NCI-H446 treated with DMSO at 0.1 percent for 48 hours (cell line): Measurements from ENCODE around the gene ZNF521.

Experiments
- DNase-seq: peaks from one replicate; lab custom pipeline; 2025; lab: John Stamatoyannopoulos, UW

The ZNF521 gene

GRCh38 chr18:25225151-25225550 lies 126.8 kb downstream of the ZNF521 start:
- no peak for DNase-seq

- peak; percentile 73 for DNase-seq
These were observed 127.8 kb downstream of the ZNF521 start for GRCh38 chr18:25223899-25224886.

DNA sequence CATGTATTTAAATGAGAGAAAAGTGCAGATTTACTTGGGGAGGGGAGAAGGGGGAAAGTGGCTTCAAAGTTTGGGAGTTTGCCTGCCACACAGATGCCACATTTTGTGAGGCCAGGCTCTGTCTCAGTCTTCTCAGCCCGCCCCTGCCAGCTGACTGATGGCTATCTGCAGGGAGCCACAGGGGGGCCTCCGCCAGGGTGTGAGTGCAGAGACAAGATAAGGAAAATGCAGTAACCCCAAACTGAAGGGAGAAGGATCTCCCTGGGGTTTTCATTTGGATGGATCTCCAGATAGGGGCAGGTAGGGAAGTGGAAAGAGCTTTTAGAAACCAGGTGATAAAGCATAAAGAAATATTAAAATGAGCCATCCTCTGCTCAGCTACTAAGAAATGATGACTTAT lies 128.8 kb downstream of the ZNF521 start:
- no peak for DNase-seq

- DNase-seq, result no peak
These were observed 129.3 kb downstream of the ZNF521 start for GRCh38 chr18:25222648-25223047.

- DNase-seq, result no peak
These were observed 141.3 kb downstream of the ZNF521 start for GRCh38 chr18:25210622-25211021.

- no peak for DNase-seq
These were observed 159.9 kb downstream of the ZNF521 start for GRCh38 chr18:25192065-25192464.

- DNase-seq, result no peak
These were observed 161.5 kb downstream of the ZNF521 start for GRCh38 chr18:25190472-25190871.

GRCh38 chr18:25189391-25190185 lies 162.4 kb downstream of the ZNF521 start:
- DNase-seq, result no peak

- no peak for DNase-seq
These were observed 164.3 kb downstream of the ZNF521 start for GRCh38 chr18:25187521-25188192.

DNA sequence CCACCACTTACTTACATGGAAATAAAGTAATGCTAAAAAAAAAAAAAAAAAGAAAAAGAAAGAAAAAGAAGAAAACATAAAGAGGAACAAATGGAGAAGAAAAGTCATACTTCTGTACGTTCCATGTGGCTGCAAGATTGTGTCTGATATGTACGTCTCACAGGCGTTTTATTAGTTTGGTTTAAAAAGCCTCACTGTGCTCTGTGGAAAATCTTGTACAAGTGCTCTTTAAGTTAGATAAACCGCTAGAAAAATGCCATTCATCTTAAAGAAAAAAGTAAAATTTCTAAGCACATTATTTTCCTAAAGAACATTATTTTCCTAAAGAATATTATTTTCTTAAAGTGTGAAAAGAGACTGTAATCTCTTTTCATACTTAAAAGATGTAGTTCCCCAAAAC lies 165.1 kb downstream of the ZNF521 start:
- no peak for DNase-seq

DNA sequence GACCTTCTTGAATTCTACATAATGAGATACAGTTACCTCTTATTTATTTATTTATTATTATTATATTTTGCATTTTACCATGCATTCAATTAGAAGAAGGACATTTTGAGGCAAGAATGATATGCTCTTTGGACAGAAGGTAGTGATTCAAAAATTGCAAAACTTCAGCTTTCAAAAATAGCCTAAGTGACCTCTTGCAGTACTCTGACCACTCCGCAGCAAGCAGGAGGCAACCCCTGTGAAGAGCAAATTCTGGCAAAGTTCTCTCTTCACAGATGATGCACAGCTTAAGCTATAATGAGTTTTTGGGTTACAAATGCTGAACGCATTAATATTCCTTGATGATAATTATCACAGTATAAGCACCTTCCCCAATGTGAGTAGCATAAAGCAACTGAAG lies 170.0 kb downstream of the ZNF521 start:
- no peak for DNase-seq

DNA sequence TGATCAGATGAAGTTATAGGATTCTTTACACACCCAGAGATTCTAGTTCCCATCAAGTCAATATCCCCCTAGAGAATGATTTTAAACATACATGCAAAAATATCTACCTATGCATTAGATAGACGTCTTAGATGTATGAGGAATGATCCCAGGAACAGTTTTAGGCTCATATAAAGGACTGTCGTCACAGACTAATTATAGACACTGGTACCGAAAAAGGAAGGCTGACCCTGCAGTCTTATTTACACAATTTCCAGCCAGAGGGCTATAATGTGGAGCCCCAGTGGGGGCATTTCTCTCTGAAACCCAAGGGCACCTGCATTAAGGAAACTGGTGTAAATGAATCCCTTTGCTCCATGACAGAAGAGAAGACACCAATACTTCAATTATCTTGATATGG lies 170.4 kb downstream of the ZNF521 start:
- DNase-seq, result no peak

- DNase-seq, result no peak
These were observed 170.9 kb downstream of the ZNF521 start for GRCh38 chr18:25180973-25181548.

DNA sequence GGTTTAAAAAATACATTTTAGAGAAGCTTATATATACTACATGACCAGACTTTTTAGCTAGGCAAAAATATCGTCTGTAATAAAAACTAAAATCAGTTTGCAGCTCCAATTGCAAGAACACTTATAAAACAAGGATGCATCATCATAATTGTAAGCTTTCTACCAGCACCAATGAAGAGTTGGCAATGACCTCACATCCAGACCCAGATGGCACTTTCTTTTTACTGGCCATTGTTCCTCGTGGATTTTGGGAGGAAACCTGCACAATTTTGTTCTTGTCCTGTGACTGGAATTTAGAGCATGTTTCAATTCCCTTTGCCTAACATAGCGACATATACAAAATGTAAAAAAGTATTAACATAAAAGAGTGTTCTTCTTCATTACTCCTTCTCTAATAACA lies 174.3 kb downstream of the ZNF521 start:
- DNase-seq, result no peak

- no peak for DNase-seq
These were observed 175.4 kb downstream of the ZNF521 start for GRCh38 chr18:25176518-25177042.

GRCh38 chr18:25175558-25176517 lies 176.1 kb downstream of the ZNF521 start:
- DNase-seq, result no peak

- DNase-seq, result no peak
These were observed 177.6 kb downstream of the ZNF521 start for GRCh38 chr18:25174324-25174723.

DNA sequence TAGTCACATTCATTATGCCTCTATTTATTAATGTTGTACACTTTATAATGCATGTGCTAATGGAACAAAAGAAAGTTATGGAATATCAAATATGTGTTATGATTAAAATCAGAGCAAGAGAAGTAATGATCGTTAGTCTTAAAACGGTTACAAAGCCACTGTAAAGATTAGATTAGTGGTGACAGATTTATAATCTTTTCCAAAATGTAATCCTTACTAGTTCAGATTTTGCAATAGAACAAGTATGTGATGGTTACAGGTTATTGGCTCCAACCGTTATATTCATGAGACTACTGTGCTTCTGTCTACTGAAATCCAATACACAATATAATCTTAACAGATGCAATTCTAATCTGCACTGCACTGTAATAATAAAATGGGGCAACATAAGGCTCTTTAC lies 180.6 kb downstream of the ZNF521 start:
- no peak for DNase-seq

- no peak for DNase-seq
These were observed 181.6 kb downstream of the ZNF521 start for GRCh38 chr18:25170402-25170801.

DNA sequence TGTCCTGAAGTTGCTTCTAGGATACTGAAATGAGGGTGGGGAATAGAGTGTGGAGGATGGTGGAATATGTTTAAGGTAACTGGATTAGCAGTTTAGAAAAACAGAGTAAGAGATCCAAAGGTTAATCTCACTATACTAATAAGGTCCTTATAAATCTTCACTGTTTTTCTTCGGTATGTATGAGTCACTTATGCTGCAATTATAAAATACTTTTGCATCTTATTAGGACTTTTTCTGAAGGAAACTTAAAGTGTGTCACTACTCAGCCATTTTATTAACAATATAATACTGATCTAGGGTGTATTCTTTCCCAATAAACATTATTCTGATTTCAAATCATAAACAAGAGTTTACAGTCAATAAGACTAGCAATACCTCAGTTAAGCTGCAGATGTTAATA lies 182.3 kb downstream of the ZNF521 start:
- no peak for DNase-seq
